Measurements from ENCODE around the gene LYG1. TPM values are rescaled to one million over a fixed set of nuclear protein-coding genes. Genes with fewer than 3 reads are reported as not detected.

The LYG1 gene
- total RNA-seq, 2 donors from 2014 or later, result 1.8 to 3.0 TPM

DNA sequence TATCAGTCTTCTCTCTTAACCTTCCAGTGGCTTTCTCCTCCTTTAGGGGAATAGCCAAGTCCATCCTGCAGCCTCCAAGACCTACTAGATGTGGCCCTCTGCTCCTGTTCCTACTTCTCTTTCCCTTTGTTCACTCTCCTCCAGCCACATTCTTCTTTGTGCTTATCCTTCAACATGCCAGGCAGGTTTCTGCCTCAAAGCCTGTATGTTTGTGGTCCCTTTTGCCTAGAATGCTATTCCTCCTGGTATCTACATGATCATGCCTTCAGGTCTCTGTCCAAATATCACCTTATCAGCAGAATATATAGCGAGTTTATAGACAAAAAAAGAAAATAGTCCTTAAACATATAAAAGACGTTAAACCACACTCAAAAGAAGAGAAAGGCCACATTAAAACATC lies 51.0 kb downstream of the LYG1 start:
- H3K27me3 Mint-ChIP-seq, result no peaks in the 10 kb centered on the region
- no peak for ATAC-seq

GRCh38 chr2:99242151-99242550 lies 58.8 kb downstream of the LYG1 start:
- Mint-ChIP-seq H3K9me3 (no peaks in the 10 kb centered on the region), H3K4me3 (no peak overlapping the region), H3K27ac (no peak overlapping the region), H3K27me3 (no peaks in the 10 kb centered on the region), H3K4me1 (ENCODE audit: low read depth in 2 of 2) (no peaks in the 10 kb centered on the region), H3K36me3 (no peaks in the 10 kb centered on the region)
- DNase-seq (ENCODE audit: low spot score), result no peak
- ATAC-seq, result no peak

More for the DNA sequence above, 51.0 kb downstream of the LYG1 start:
- H3K36me3 Mint-ChIP-seq, result no peaks in the 10 kb centered on the region
- no peak overlapping the region for H3K4me3 Mint-ChIP-seq
- no peak for DNase-seq (ENCODE audit: low spot score)
- H3K4me1 Mint-ChIP-seq (ENCODE audit: low read depth in 2 of 2), result no peaks in the 10 kb centered on the region
- H3K27ac Mint-ChIP-seq, result no peak overlapping the region
- no peaks in the 10 kb centered on the region for H3K9me3 Mint-ChIP-seq

- H3K4me3 Mint-ChIP-seq, result no peak overlapping the region
- H3K36me3 Mint-ChIP-seq, result no peaks in the 10 kb centered on the region
- no peaks in the 10 kb centered on the region for H3K4me1 Mint-ChIP-seq (ENCODE audit: low read depth in 2 of 2)
- DNase-seq (ENCODE audit: low spot score) (no peak), ATAC-seq (no peak)
- H3K27ac Mint-ChIP-seq, result no peak overlapping the region
- no peaks in the 10 kb centered on the region for H3K9me3 Mint-ChIP-seq
- no peaks in the 10 kb centered on the region for H3K27me3 Mint-ChIP-seq
Measured at GRCh38 chr2:99240431-99240830, 60.6 kb downstream of the LYG1 start.

DNA sequence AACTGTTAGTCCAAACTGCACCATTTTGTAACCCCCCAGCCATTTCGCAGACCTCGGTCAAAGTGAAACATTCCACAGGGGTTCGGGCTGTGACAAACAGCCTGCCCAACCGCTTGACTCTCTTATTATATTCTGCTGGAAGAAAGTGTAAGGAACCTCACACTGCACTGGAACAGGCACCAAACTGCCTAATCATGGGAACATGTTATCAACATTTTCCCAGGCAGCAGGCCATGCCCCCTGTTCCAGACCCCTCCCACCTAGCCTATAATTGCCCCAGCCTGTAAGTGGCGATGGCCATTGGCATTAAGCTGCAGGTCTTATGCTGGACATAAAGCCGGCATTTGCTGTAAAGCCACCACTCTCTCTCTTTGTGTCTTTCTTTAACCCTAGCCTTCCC lies 62.4 kb downstream of the LYG1 start:
- Mint-ChIP-seq H3K27me3 (no peaks in the 10 kb centered on the region), H3K4me3 (no peak overlapping the region), H3K27ac (no peak overlapping the region), H3K9me3 (no peaks in the 10 kb centered on the region), H3K4me1 (ENCODE audit: low read depth in 2 of 2) (no peaks in the 10 kb centered on the region), H3K36me3 (no peaks in the 10 kb centered on the region)
- DNase-seq (ENCODE audit: low spot score) (no peak), ATAC-seq (no peak)

Other genes starting within 250 kb of the LYG1 start
- not detected for gene C2orf15, start 159.5 kb downstream of the LYG1 start, total RNA-seq
- gene TSGA10, start 146.3 kb downstream of the LYG1 start, total RNA-seq, result 1 to 10 TPM; 7.9 to 8.6 TPM
- gene LIPT1, start 146.2 kb downstream of the LYG1 start, total RNA-seq, result 1 to 10 TPM; 4.2 to 6.7 TPM
- gene MITD1, start 120.1 kb downstream of the LYG1 start, total RNA-seq, result 10 to 100 TPM; 36.1 to 44.2 TPM
- gene MRPL30, start 120.0 kb downstream of the LYG1 start, total RNA-seq, result 10 to 100 TPM; 19.3 to 22.4 TPM
- not detected for gene LYG2, start 45.5 kb downstream of the LYG1 start, total RNA-seq
- 10 to 100 TPM; 28.9 to 40.1 TPM for gene TXNDC9, start 35.1 kb upstream of the LYG1 start, total RNA-seq
- 10 to 100 TPM; 64.7 to 82.6 TPM for gene EIF5B, start 36.2 kb upstream of the LYG1 start, total RNA-seq
- 10 to 100 TPM; 26.7 to 59.5 TPM for gene REV1, start 188.8 kb upstream of the LYG1 start, total RNA-seq